Activated CD8-positive, alpha-beta memory T cell treated with anti-CD3 and anti-CD28 coated beads, Interleukin-2, amount 50 U/mL, for 1 hour (primary cell): Measurements from ENCODE around the gene GPR75.
"Not testable (repeated sequence)": the region's sequence is repeated elsewhere in the genome, so short reads cannot be mapped to it uniquely, and the experiment has no call there.

Experiments used
- DNase-seq: peaks from one replicate; pipeline ENCODE4 v3.0.0-alpha.2; 2020; ENCODE audit errors: extremely low read depth

GPR75 gene

DNA sequence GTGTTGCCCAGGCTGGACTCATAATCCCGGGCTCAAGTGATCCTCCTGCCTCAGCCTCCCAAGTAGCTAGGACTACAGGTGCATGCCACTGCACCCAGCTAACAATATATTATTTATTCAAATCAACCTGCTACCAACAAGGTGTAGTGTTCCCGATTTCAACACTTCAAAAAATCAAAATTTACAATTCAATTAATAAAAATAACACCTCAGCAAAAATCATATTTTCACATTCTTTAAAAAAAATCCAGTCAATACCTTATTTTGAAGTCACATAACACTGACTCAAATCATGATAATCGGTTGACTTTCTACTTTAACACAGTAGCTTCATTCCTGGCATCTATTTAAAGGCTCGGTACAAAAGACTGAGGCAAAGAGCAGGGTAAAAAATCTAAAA lies 7.2 kb downstream of the GPR75 start:
- DNase-seq = no peak

DNA sequence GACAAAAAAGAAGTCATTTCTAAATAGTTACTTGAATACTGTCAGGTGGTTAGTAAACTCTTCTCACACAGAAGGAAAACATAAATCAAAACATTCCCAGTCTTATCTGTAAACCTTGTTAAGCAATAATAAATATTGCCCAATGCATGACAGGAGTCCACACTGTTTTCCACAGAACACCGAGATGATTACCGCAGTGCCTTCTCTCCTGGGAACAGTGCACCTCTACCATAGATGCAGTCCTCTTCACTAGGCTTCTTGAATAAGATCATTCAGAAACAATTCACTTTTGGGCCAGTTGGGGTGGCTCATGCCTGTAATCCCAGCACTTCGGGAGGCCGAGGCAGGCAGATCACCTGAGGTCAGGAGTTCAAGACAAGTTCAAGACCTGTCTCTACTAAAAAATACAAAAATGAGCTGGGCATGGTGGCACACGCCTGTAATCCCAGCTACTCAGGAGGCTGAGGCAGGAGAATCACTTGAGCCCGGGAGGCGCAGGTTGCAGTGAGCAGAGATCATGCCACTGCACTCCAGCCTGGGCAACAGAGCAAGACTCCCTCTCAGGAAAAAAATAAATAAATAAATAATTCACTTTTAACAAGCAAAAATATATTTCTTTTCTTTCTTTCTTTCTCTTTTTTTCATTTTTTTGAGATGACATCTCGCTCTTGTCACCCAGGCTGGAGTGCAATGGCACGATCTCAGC lies 8.6 kb downstream of the GPR75 start:
- DNase-seq = not testable (repeated sequence)

DNA sequence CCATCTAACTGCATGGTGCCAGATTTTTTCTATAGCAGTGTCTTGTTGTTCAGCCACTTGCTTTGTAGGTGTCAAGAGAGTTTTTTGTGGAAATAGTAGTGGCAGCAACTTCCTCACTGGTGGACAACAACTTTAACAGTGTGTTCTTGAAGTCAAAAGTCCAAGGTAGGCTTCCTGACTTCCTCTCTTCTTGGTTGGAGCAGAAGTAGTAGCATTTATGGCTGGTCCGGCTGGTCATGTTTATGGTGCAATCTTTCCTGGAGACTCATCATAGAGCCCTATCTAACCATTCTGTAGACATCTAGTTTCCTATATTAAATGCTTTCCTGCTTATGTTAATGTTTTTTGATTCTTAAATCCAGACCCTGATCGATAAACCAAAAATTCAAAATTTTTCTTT lies 11.7 kb downstream of the GPR75 start:
- DNase-seq = no peak

DNA sequence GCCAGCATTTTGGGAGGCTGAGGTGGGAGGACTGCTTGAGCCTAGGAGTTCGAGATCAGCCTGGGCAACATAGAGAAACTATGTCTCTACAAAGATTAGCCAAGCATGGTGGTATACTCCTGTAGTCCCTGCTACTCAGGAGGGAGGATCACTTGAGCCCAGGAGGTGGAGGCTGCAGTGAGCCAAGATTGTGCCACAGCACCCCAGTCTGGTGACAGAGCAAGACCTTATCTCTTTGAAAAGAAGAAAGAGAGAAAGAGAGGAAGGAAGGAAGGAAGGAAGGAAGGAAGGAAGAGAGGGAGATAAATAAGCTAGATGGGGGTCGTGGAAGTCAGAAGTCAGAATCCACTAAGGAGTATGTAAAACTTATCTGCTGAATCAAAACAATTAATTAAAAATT lies 16.2 kb downstream of the GPR75 start:
- DNase-seq = no peak

DNA sequence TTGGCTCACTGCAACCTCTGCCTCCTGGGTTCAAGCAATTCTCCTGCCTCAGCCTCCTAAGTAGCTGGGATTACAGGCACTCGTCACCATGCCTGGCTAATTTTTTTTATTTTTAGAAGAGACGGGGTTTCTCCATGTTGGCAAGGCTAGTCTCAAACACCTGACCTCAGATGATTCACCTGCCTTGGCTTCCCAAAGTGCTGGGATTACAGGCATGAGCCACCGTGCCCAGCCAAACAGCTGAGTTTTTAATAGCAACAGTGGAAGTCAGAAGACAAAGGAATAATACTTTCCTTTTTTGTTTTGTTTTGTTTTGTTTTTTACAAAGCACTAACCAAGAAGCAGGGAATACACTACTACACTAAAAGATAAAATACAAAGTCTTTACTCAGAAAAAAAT lies 16.9 kb downstream of the GPR75 start:
- no peak for DNase-seq

DNA sequence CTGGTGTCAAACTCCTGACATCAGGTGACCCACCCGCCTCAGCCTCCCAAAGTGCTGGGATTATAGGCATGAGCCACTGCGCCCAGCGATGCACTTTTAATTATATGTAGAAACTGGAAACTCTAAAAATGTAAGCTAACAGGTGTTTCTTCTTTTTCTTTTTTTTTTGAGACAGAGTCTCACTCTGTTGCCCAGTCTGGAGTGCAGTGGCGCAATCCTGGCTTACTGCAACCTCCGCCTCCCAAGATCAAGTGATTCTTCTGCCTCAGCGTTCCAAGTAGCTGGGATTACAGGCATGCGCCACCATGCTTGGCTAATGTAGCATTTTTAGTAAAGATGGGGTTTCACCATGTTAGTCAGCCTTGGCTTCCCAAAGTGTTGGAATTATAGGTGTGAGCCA lies 18.1 kb downstream of the GPR75 start:
- not testable (repeated sequence) for DNase-seq

DNA sequence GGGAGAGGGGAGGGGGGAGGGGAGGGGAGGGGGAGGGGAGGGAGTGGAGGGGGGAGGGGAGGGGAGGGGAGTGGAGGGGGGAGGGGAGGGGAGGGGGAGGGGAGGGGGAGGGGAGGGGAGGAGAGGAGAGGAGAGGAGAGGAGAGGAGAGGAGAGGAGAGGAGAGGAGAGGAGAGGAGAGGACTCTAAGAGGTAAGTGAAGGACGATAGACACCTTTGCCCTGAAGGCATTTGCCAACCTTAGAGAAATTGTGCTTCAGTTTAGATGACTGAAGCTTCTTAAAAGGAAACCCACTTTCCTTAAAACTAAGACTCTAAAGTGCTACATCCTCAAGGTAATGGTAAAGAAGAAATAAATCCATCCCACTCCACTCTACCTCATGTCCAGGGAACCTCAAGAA lies 19.2 kb downstream of the GPR75 start:
- no peak for DNase-seq

DNA sequence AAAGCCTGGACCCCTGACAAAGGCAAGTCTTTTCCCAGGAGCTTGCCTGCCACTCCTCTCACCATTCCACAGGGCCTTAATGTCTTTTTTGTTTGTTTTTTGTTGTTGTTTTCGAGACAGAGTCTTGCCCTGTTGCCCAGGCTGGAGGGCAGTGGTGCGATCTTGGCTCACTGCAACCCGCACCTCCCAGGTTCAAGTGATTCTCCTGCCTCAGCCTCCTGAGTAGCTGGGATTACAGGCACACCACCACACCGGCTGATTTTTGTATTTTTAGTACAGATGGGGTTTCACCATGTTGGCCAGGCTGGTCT lies 29.8 kb downstream of the GPR75 start:
- DNase-seq = not testable (repeated sequence)

DNA sequence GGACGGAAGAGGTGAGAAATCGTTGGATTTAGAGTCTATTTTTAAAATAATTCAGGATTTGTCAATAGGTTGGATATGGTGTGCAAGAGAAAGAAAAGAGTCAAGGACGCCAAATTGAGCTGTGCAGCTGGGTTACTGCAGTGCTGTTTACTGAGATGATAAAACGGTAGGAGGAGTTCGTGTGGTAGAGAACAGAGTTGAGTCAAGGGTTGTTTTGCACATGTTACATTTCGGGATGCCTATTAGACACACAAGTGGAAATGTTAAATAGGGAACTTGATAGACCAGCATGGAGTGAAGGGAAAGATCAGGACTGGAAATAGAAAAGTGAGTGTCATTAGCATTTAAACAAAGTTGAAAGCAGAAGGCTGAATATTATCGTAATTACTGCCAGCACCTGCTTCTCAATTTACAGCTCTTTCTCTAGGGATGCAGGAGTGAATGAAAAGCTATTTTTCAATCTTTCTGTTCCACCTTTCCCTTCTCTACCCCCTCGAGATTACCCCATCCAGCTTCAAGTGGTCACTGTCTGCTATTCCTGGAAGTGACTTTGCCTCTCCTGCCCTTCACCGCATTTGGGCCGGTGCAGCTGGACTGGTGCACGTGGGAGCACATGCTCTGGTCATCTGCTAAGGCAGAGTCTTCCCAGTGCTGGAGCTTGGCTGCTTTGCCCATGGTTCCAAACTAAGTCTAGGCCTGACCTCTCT lies 30.3 kb downstream of the GPR75 start:
- no peak for DNase-seq

DNA sequence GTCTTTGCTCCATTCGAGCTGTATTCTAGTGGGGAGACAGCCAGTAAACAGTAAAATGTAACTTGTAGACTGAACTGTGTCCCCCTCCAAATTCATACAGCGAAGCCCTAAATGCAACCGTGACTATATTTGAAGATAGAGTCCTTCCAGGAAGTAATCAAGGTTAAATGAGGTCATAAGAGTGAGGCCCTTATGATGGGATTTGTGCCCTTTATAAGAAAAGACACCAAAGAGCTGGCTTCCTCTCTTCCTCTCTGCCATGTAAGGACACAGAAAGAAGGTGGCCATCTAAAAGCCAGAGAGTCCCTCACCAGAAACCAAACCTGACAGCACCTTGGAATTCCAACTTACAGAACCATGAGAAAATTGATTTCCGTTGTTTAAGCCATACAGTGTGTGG lies 31.4 kb downstream of the GPR75 start:
- no peak for DNase-seq

DNA sequence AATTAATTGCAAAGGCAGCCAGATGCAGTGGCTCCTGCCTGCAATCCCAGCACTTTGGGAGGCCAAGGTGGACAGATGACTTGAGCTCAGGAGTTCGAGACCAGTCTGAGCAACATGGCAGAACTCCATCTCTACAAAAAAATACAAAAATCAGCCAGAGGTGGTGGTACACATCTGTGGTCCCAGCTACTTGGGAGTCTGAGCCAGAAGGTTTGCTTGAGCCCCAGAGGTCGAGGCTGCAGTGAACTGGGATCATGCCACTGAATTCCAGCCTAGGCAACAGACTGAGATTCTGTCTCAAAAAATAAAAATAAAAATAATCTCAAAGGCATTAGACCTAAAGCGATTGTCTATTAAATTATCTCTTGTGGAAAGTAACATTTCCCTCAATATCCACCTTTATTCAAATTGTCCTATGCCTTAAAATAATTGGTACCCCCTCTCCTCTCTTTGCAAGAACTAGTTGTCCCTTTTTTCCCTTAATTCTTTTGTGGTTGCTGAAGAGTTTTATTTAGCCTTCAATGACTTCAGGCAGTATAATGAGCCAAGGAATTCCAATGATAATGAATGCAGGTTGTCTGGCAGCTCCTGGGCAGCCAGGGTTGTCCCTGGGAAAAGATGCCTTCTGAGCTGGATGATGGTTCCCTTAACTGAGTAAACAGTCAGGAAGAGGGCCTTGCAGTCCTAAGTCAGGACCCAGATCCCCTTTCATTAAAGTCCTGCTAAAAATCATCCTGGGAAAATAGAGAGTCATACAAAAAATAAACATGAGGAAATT lies 32.2 kb downstream of the GPR75 start:
- no peak for DNase-seq

DNA sequence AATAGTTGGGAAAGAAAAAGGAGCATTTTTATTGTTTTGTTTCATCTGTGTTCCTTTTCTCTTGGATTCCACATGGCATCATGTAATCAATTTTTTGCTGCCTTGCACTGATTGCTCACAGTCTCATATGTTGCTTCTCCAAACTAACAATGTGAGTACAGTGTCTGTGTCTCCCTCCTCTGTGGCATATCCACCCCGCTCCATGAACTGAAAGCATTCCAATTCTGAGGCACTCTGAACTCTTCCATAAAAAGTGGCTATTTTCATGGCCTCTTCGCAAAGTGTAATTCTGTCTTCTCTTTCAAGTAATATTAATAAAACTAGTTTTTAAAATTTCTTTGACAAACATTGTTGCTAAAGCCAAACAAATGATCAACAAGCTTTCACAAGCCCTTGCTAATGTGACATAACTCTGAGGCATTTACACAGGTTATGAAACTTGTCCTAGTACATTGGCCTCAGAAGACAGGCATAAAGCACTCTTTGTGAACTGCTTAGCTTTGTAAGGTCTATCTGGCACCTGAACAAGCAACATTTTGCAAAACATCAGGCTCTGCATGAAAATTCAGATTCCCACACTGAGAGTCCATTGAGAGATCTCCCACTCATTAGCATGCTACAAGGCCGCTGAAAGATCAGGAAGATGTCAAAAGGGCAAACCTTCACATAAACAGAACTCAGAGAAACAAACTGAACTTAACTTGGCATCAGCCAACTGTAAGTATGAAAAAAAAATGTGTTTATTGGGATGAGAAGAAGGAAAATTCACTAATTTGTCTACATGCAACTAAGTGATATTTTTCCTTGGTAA lies 33.0 kb downstream of the GPR75 start:
- no peak for DNase-seq

DNA sequence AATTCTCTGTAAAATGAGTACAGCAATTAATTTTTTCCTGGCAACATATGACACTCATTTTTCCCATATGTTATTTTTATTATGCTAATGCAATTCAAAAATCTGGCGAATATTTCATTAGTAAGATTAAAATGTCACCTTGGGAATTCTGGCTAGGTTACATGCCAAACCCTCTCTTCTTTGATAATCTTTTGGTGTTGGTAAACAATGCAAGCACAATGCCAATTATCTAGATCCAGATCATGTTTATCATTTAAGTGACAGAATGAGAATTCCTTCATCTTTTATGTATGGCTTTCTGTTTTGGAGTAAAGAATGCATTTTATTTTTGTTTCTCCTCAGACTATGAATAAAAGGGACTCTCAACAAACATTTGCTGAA lies 33.7 kb downstream of the GPR75 start:
- DNase-seq = no peak

DNA sequence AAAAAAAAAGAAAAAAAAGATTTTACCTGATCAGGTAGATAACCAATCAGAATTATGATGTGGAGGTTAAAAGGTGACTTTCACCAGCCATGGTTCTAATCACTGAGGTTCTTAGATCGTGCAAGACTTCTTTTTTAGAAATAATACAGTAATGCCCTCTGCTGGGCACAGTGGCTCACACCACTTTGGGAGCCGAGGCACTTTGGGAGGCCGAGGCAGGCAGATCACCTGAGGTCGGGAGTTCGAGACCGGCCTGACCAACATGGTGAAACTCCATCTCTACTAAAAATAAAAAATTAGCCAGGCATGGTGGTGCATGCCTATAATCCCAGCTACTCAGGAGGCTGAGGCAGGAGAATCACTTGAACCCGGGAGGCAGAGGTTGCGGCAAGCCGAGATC lies 36.1 kb downstream of the GPR75 start:
- not testable (repeated sequence) for DNase-seq

DNA sequence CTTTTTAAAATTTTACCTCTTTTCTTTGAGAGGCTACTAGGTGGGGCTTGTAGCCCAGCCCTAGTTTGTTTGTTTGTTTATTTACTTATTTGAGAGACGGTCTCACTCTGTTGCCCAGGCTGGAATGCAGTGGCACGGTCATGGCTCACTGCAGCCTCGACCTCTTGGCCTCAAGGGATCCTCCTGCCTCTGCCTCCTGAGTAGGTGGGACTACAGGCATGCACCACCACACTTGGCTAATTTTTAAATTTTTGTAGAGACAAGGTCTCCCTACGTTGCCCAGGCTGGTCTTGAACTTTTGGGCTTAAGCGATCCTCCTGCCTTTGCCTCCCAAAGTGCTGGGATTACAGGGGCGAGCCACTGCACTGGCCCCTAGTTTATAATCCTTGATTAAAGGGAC lies 38.0 kb downstream of the GPR75 start:
- DNase-seq = no peak

DNA sequence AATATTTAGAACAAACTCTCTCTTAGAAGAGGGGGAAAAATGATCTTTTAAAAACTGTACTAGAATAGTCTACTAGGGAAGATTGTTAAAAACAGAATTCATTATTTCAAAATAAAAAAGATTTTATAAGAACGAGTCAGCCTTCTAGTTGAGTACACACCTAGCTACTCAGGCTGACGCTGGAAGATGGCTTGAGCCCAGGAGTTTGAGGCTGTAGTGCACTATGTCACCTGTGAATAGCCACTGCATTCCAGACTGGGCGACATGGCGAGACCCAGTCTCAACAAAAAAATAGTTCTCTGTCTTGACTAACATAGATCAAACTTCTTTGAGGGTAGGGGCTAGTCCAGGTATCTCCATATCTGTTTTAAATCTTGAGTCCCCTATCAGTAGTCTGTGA lies 39.1 kb downstream of the GPR75 start:
- DNase-seq = no peak

DNA sequence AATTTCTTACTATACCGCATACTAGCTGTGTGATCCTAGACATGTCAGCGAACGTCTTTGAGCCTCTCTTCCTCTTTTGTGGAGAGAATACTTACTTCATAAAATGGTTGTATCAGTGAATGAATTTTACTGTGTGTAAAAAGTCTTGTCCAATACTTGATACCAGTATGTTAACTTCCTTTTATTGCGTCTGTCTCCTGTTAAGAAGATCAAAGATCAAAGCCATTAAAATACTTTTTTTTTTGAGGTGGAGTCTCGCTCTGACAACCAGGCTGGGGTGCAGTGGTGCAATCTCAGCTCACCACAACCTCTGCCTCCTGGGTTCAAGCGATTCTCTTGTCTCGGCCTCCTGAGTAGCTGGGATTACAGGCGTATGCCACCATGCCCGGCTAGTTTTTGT lies 39.7 kb downstream of the GPR75 start:
- DNase-seq = no peak

DNA sequence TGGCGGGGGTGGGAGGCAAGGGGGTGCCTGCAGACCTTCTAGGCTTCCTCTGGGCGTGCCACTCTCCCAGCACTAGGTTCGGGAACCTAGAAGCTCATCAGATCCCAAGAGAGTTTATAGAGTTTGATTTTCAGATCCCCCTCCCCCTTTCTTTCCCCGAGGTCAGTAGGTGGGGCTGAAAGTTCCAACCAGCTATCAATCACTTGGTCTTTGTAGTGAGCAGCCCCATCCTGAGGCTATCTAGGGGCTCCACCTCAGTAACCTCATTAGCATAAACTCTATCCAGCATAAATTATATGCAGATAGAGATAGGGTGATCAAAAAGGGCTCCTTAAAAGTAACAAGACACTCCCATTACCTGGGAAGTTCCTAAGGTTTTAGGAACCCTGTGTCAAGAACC lies 40.1 kb downstream of the GPR75 start:
- no peak for DNase-seq

DNA sequence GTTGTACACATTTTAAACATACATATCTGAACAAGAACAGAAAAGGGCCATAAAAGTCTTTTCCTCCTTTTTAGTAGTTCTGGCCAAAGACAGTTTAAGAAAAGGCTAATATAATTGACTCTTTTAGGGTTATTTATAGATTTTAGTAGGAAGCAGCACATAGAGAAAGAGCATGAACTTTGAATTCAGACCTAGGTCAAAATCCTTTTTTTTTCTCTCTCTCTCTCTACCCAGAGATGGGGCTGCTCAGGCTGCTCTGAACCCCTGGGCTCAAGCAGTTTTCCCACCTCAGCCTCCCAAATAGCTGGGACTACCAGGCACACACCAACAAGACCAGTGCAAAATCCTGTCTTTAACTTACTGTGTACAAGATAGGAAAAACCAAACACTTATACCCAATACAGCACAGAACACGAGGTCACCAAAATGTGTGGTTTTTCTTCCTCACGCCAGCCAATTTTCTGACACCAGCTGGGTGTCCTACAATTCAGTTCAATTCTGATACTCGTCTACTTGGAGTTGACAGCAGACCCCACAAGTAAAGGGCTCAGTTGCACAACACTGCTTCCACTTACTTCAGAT lies 40.8 kb downstream of the GPR75 start:
- no peak for DNase-seq

DNA sequence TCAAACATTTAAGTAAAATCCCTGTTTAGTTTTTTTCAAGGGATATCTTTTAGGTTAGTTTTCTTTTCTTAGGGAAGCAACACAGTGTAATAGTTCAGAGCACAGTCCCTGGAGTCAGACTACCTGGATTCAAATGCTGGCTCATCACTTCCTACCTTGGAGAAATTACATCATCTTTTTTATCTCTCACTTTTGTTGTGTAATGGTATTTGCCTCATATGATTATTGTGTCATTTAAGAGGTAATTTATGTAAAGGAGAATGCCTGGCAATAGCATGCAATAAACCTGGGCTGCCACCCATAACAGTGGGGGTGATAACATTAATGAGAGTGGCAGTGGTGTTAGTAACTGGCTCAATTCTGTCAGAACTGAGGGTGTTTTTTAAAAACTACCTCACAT lies 46.6 kb downstream of the GPR75 start:
- no peak for DNase-seq

DNA sequence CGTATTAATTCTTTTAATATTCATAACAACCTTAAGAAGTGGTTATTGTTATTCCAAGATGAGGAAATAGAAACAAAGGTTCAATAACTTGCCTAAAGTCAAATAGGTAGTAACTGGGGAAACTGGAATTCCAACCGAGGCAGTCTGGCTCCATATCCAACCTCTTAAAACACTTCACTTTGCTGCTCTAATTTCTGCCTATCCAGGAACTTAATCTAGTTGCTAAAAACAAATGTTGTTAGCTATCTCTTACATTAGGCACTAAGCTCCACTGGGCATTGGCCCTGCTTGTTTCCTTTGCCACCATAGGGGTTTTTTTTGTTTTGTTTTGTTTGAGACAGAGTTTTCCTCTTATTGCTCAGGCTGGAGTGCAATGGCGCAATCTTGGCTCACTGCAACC lies 48.2 kb downstream of the GPR75 start:
- DNase-seq = no peak
